Ascending aorta (tissue), 2 donors: Measurements from ENCODE around the gene GHRHR. TPM values are rescaled to one million over a fixed set of nuclear protein-coding genes. Genes with fewer than 3 reads are reported as not detected.

Experiments used
- DNase-seq, 2 donors: peaks; one replicate each; pipeline ENCODE4 v3.0.0-alpha.2; 2019; ENCODE audit warnings: low spot score in 2 of 2
- H3K27ac ChIP-seq, 2 donors: fragments of 200-600 bp; sonication (generic); one replicate each; pipeline ENCODE4 v1.5.1; 2016 to 2017; ENCODE audit warnings: mild to moderate bottlenecking in 1 of 2
- H3K27me3 ChIP-seq: fragments of 200-600 bp; sonication (generic); one replicate; pipeline ENCODE4 v1.5.1; 2017
- H3K36me3 ChIP-seq, 2 donors: fragments of 200-600 bp; sonication (generic); one replicate each; pipeline ENCODE4 v1.5.1; 2016
- H3K4me1 ChIP-seq, 2 donors: fragments of 200-600 bp; sonication (generic); one replicate each; pipeline ENCODE4 v1.5.1; 2016 to 2017; ENCODE audit warnings: mild to moderate bottlenecking in 1 of 2
- H3K4me3 ChIP-seq, 2 donors: fragments of 200-600 bp; sonication (generic); one replicate each; pipeline ENCODE4 v1.5.1; 2016 to 2017; ENCODE audit warnings: mild to moderate bottlenecking in 1 of 2
- H3K9me3 ChIP-seq, 2 donors: fragments of 200-600 bp; sonication (generic); one replicate each; pipeline ENCODE4 v1.5.1; 2016
- intact Hi-C: fragments of 100-400 bp; cut with DNase I; formaldehyde crosslinking; loops from one replicate; pipeline ENCODE4 v1.15.1; 2023
- total RNA-seq: library from RNA; depleted of rRNA; stranded (reverse); fragments of >200 nt; gene quantifications from one replicate; pipeline ENCODE4 v1.1.0, GENCODE V29; 2016
- TF ChIP-seq, protein P1 (sequence below), 3 experiments: fragments of 200-600 bp in 2 of 3; fragments of 450-650 bp in 1 of 3; sonication (generic) in 2 of 3; IDR thresholded peaks; one replicate each; pipeline ENCODE4 v1.5.1; 2016 to 2019; ENCODE audit warnings: antibody characterized with exemption in 3 of 3, mild to moderate bottlenecking in 1 of 3, moderate library complexity in 1 of 3

The GHRHR gene
- total RNA-seq, 1 donor from 2014 or later: not detected

GRCh38 chr7:30932562-30932961, 31.2 kb upstream of the GHRHR start:
- H3K27ac ChIP-seq: no peak overlapping the region
- H3K4me1 ChIP-seq: no peaks in the 10 kb centered on the region
- TF ChIP-seq, protein P1, sequence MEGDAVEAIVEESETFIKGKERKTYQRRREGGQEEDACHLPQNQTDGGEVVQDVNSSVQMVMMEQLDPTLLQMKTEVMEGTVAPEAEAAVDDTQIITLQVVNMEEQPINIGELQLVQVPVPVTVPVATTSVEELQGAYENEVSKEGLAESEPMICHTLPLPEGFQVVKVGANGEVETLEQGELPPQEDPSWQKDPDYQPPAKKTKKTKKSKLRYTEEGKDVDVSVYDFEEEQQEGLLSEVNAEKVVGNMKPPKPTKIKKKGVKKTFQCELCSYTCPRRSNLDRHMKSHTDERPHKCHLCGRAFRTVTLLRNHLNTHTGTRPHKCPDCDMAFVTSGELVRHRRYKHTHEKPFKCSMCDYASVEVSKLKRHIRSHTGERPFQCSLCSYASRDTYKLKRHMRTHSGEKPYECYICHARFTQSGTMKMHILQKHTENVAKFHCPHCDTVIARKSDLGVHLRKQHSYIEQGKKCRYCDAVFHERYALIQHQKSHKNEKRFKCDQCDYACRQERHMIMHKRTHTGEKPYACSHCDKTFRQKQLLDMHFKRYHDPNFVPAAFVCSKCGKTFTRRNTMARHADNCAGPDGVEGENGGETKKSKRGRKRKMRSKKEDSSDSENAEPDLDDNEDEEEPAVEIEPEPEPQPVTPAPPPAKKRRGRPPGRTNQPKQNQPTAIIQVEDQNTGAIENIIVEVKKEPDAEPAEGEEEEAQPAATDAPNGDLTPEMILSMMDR (IDR thresholded peaks at IDR 0.05): no peak
- intact Hi-C loops: no loop called here
- peaks cover 1 to 9% of the 10 kb centered on the region in 2 donors for H3K36me3 ChIP-seq
- no peak overlapping the region for H3K4me3 ChIP-seq
- H3K27me3 ChIP-seq: no peaks in the 10 kb centered on the region
- DNase-seq: no peak
- no peaks in the 10 kb centered on the region for H3K9me3 ChIP-seq

- Histone ChIP-seq H3K36me3 (peaks cover 0 to 3% of the 10 kb centered on the region in 2 donors), H3K4me1 (no peaks in the 10 kb centered on the region), H3K4me3 (no peak overlapping the region), H3K9me3 (no peaks in the 10 kb centered on the region), H3K27ac (no peak overlapping the region), H3K27me3 (no peaks in the 10 kb centered on the region)
- peak in 1 of 2 donors; percentile 63 for DNase-seq
- TF ChIP-seq, protein P1 (IDR thresholded peaks at IDR 0.05): no peak
- intact Hi-C loops: no loop called here
Measured at GRCh38 chr7:30933124-30933974, 30.4 kb upstream of the GHRHR start.

DNA sequence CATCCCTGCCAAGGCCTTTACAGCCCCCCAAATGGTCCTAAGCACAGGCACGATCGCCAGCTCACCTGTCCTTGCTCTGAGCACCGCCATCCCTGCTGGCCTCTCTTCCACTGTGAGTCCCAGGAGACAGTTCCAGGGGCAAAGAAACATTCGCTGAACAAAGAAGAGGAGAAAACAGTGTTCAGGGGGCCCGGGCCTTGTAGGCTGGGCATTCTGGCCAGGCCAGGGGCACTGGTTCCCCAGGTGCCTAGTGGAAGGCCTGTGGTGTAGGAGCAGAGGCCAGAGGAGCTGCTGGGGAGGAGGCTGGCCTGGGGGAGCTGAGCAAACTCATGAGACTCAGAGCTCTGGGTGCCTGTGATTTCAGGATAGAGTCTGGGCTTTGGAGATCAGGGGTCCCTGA, 29.5 kb upstream of the GHRHR start:
- H3K4me1 ChIP-seq: peaks cover 0 to 3% of the 10 kb centered on the region in 2 donors
- no peaks in the 10 kb centered on the region for H3K36me3 ChIP-seq
- intact Hi-C loops: no loop called here
- TF ChIP-seq, protein P1 (IDR thresholded peaks at IDR 0.05): no peak
- H3K9me3 ChIP-seq: no peaks in the 10 kb centered on the region
- H3K27me3 ChIP-seq: no peaks in the 10 kb centered on the region
- H3K4me3 ChIP-seq: no peak overlapping the region
- no peak for DNase-seq
- H3K27ac ChIP-seq: no peak overlapping the region

GRCh38 chr7:30934732-30935568, 28.8 kb upstream of the GHRHR start:
- peak in 1 of 2 donors; percentile 52 for DNase-seq
- no peaks in the 10 kb centered on the region for H3K9me3 ChIP-seq
- no peaks in the 10 kb centered on the region for H3K27me3 ChIP-seq
- no peaks in the 10 kb centered on the region for H3K36me3 ChIP-seq
- H3K4me1 ChIP-seq: peaks cover 0 to 3% of the 10 kb centered on the region in 2 donors
- H3K4me3 ChIP-seq: no peak overlapping the region
- no peak overlapping the region for H3K27ac ChIP-seq
- TF ChIP-seq, protein P1 (IDR thresholded peaks at IDR 0.05): no peak
- intact Hi-C loops: loop anchor here (5.0 kb wide), 1 partner anchor 37 kb away; no protein-coding TSS in a partner anchor

GRCh38 chr7:30935569-30935877, 28.2 kb upstream of the GHRHR start:
- intact Hi-C loops: loop anchor here (5.0 kb wide), 1 partner anchor 37 kb away; no protein-coding TSS in a partner anchor
- H3K27me3 ChIP-seq: no peaks in the 10 kb centered on the region
- H3K9me3 ChIP-seq: no peaks in the 10 kb centered on the region
- DNase-seq: no peak
- H3K27ac ChIP-seq: no peak overlapping the region
- no peaks in the 10 kb centered on the region for H3K36me3 ChIP-seq
- no peak overlapping the region for H3K4me3 ChIP-seq
- TF ChIP-seq, protein P1 (IDR thresholded peaks at IDR 0.05): no peak
- peaks cover 0 to 3% of the 10 kb centered on the region in 2 donors for H3K4me1 ChIP-seq
